KMS-11 (cell line): ENCODE measurements around the gene AGPAT1.

Source experiments
- H2AFZ ChIP-seq: fragments of 200-600 bp; sonication (generic); 2 replicates; pipeline ENCODE4 v1.6.1; 2016; ENCODE audit warnings: antibody characterized with exemption, mixed run types, low read depth
- H3K27ac ChIP-seq: fragments of 200-600 bp; sonication (generic); 2 replicates; pipeline ENCODE4 v1.6.1; 2016; ENCODE audit warnings: mild to moderate bottlenecking, mixed run types
- H3K27me3 ChIP-seq: fragments of 200-600 bp; sonication (generic); 2 replicates; pipeline ENCODE4 v1.6.1; 2017; ENCODE audit warnings: mild to moderate bottlenecking, low read depth, mixed run types, moderate library complexity; ENCODE audit not compliant: insufficient read depth
- H3K36me3 ChIP-seq: fragments of 200-600 bp; sonication (generic); 2 replicates; pipeline ENCODE4 v1.6.1; 2017; ENCODE audit warnings: mild to moderate bottlenecking, mixed run types; ENCODE audit not compliant: insufficient read depth
- H3K4me1 ChIP-seq: fragments of 200-600 bp; sonication (generic); 2 replicates; pipeline ENCODE4 v1.6.1; 2016; ENCODE audit warnings: mild to moderate bottlenecking, low read depth, mixed run types; ENCODE audit not compliant: poor library complexity, severe bottlenecking
- H3K4me2 ChIP-seq: fragments of 200-600 bp; sonication (generic); 2 replicates; pipeline ENCODE4 v1.7.0; 2016; ENCODE audit warnings: mild to moderate bottlenecking, mixed run types
- H3K4me3 ChIP-seq: fragments of 200-600 bp; sonication (generic); IDR thresholded peaks from 2 replicates; pipeline ENCODE4 v1.6.1; 2017; ENCODE audit warnings: low read depth, low read length, mixed read lengths; ENCODE audit not compliant: insufficient read depth
- H3K79me2 ChIP-seq: fragments of 200-600 bp; sonication (generic); 2 replicates; pipeline ENCODE4 v1.6.1; 2016; ENCODE audit warnings: low read depth, mixed run types; ENCODE audit not compliant: insufficient read depth
- H3K9ac ChIP-seq: fragments of 200-600 bp; sonication (generic); 2 replicates; pipeline ENCODE4 v1.6.1; 2016; ENCODE audit warnings: mild to moderate bottlenecking, mixed run types
- H4K20me1 ChIP-seq: fragments of 200-600 bp; sonication (generic); 2 replicates; pipeline ENCODE4 v1.6.1; 2016; ENCODE audit warnings: mild to moderate bottlenecking, mixed run types; ENCODE audit not compliant: insufficient read depth
- TF ChIP-seq, protein P1 (sequence below): fragments of 200-600 bp; sonication (generic); conservative IDR thresholded peaks from 2 replicates; pipeline ENCODE4 v1.6.1; 2017; ENCODE audit warnings: low read depth, mild to moderate bottlenecking, antibody characterized with exemption, low read length, moderate library complexity, mixed read lengths

AGPAT1 gene

DNA sequence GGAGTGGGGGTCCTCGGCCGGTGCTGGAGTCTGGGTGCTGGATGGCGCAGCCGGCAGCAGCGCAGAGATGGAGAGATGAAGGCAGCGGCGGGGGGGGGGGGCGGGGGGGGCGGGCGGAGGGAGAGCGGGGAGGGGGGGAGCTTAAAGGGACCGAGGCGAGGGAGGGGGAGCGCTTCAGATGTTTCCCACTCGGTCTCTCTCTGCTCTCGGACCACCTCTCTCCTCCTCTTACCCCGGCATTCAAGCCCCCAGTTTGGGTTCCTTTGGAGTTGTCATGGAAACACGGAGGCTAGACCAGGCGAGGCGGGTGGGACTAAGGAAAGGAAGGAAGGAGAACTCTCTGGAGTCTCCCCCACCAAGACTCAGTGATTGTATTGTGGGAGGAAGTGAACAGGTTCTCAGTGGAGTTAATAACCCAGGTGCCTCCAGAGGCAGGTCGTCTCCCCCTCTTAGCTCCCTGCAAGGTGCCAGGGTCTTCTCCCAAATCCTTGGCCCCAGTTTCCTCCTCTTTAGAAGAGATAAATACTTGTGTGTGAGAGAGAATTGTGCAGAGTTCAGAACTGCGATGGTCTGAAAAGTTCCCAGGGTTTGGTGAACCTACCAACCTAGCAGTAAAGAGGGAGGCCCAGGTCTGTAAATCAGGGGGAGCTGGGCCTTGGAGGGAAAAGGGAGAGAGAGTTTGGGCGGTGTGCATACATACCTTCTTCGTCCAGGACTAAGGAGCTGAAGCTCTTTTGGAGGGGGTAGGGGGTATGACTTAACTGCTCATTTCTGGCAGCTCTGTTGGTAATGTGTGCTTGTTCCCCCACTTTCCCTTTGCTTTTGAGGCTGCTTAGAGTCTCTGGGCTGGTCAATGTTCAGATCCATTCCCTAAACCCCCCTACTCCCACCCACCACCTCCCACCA lies 23.8 kb downstream of the AGPAT1 start, which contains the start of gene PRRT1:
TSS of gene PRRT1 (minus strand) at position 77 of the 906 bp plus-strand sequence. CDS start 112 bp downstream, outside the sequence.
- TF ChIP-seq, protein P1, sequence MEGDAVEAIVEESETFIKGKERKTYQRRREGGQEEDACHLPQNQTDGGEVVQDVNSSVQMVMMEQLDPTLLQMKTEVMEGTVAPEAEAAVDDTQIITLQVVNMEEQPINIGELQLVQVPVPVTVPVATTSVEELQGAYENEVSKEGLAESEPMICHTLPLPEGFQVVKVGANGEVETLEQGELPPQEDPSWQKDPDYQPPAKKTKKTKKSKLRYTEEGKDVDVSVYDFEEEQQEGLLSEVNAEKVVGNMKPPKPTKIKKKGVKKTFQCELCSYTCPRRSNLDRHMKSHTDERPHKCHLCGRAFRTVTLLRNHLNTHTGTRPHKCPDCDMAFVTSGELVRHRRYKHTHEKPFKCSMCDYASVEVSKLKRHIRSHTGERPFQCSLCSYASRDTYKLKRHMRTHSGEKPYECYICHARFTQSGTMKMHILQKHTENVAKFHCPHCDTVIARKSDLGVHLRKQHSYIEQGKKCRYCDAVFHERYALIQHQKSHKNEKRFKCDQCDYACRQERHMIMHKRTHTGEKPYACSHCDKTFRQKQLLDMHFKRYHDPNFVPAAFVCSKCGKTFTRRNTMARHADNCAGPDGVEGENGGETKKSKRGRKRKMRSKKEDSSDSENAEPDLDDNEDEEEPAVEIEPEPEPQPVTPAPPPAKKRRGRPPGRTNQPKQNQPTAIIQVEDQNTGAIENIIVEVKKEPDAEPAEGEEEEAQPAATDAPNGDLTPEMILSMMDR = no peak
- H4K20me1 ChIP-seq = no peaks in the 10 kb centered on the region
- H3K27me3 ChIP-seq = peaks cover 6% of the 10 kb centered on the region; the same call in 1 of the 2 replicates
- no peaks in the 10 kb centered on the region for H3K4me1 ChIP-seq
- no peak within 1 kb of the TSS for H3K27ac ChIP-seq
- H3K79me2 ChIP-seq = no peaks in the 10 kb centered on the region
- no peak within 1 kb of the TSS for H3K9ac ChIP-seq
- H3K4me3 ChIP-seq = no peak within 1 kb of the TSS
- no peaks in the 10 kb centered on the region for H3K36me3 ChIP-seq
- no peak within 1 kb of the TSS for H2AFZ ChIP-seq
- no peak within 1 kb of the TSS for H3K4me2 ChIP-seq

DNA sequence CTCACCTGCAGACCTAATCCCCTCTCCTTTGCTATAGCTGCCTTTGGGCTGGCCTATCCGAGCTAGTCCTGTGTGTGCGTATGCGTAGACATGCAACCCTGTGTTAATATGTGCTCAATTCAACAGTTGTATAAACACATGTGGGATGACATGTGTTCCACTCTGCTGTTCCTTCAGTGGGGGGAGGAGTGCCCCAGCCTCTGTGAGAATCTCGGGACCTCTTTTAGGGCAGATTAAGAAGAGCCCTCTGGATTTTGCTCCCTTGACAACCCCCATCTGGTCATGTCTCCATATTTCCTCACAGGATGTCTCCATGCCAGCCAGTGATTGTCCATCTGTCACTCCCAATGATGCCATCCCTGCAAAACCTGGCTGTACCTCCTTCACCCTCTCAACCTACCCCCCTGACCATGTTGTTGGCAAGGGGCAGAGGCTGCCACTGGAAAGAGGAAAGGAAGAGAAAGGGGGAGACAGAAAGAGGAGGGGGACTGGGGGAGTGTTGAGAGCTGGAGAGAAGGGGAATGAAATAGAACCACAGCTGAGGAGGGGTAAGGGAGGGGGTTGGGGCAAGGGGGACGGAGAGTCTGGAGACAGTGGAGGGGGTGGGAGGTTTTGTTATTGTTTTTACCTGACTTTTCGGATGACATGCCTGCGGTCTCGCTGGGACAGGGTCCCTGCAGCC lies 24.6 kb downstream of the AGPAT1 start:
- Histone ChIP-seq H4K20me1 (no peaks in the 10 kb centered on the region), H3K4me3 (no peak overlapping the region), H3K36me3 (no peaks in the 10 kb centered on the region), H3K9ac (no peak overlapping the region), H2AFZ (no peak overlapping the region), H3K27ac (no peak overlapping the region), H3K79me2 (no peaks in the 10 kb centered on the region), H3K27me3 (peaks cover 6% of the 10 kb centered on the region; the same call in 1 of the 2 replicates), H3K4me2 (no peak overlapping the region), H3K4me1 (no peaks in the 10 kb centered on the region)
- TF ChIP-seq, protein P1 = no peak

DNA sequence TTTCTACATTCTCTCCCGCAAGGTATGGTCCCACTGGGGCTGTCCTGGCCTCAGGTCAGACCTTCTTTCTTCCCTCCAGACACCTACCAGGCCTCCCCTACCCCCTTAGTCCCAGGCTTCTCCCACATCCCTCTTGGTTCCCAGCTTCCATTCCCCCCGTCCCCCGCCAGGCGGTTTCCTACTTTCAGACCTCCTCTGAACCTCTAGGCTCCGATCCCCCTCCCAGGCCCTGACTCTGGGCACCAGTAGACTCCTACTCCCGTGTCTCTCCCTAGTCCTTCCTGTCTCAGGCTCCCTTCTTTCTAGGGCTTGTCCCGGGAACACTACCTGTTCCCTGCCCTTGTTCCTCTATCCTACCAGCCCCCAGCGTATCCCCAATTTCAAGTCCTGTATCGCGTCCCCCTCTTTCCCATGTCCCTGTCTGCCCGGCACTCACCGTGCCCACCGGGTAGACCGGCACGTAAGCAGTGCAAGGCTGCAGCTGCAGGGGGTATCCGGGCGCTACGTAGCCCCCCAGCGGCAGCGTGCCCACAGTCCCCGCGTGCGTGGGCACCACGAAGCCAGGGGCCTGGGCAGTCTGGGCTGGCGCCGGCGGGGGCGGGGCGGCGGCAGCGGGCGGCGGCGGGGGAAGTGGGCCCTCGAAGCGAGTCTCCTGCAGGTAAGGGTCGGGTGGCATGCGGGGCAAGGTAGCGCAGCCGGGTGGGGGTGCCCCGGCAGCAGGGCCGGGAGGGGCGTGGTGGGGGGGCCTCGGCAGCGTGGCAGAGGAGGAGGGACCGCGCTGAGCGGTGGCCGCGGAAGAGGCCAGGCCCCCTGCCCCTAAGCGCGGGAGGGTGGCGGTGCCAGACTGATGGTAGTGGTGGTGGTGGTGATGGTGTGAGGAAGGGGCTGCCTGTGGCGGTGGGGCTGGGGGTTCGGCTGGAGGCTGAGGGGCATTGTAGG lies 25.7 kb downstream of the AGPAT1 start:
- H3K4me2 ChIP-seq = no peak overlapping the region

More for the DNA sequence above, 25.7 kb downstream of the AGPAT1 start:
- Histone ChIP-seq H3K36me3 (no peaks in the 10 kb centered on the region), H3K27me3 (peaks cover 6% of the 10 kb centered on the region; the same call in 1 of the 2 replicates), H4K20me1 (no peaks in the 10 kb centered on the region), H2AFZ (no peak overlapping the region), H3K9ac (no peak overlapping the region), H3K4me3 (no peak overlapping the region), H3K4me1 (no peaks in the 10 kb centered on the region), H3K27ac (no peak overlapping the region), H3K79me2 (no peaks in the 10 kb centered on the region)
- TF ChIP-seq, protein P1 = no peak
